SKM-1 treated with dmso at 0.1 percent for 144 hours (cell line): ENCODE results near the gene TTLL1.
"Not testable (repeated sequence)": the region's sequence is repeated elsewhere in the genome, so short reads cannot be mapped to it uniquely, and the experiment has no call there.

Experiments
- DNase-seq: peaks from one replicate; lab custom pipeline; 2025; ENCODE audit not compliant: unreplicated experiment; lab: John Stamatoyannopoulos, UW

Gene TTLL1

DNA sequence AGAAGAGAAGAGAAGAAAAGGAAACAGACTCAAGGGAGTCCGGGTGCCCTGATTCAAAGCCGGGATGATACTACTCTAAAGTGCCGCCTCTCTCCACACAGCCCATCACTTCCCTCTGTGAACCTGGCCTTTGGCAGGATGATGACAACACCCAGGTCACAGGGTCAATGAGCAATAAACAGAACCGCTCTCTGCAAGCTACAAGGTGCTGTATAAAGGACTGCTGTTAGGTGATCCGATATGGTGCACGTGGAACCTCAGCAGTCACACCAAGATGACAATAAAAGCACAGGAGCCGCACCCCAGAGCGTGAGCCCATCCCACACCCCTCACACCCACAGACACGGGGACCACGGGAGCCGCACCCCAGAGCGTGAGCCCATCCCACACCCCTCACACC is 10.7 kb downstream of the TTLL1 start:
- DNase-seq: no peak

DNA sequence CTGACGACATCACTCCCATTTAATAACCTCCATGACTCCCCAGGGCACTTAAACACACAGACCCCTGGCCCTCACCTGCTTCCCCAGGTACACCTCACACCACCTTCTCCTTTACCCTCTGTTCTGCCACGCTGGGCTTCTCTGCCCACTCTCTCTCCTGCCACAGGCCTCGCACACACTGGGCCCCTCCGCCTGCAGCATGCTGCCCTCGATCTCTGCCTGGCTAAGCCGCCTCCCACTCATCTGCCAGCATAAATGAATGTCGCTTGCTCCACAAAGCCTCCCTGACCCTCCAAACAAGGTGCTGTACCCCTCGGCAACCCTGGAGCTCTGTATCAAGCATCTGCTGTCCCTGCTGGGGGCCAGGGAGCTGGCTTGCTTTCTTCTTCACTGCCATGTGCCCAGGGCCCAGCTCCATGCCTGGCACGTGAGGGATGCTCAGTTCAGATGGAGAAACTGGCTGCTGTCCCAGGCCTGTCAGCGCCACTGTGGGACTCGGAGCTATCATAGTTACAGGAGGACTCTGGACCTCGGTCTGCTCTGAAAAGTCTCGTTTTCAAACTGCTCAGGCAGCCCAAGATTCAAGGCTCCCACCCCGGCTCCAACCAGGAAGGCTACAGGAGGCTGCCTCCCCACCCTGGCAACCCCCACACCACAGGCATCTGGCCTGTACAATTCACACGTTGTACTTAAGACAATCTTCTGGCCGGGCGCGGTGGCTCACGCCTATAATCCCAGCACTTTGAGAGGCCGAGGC is 11.9 kb downstream of the TTLL1 start:
- no peak for DNase-seq

DNA sequence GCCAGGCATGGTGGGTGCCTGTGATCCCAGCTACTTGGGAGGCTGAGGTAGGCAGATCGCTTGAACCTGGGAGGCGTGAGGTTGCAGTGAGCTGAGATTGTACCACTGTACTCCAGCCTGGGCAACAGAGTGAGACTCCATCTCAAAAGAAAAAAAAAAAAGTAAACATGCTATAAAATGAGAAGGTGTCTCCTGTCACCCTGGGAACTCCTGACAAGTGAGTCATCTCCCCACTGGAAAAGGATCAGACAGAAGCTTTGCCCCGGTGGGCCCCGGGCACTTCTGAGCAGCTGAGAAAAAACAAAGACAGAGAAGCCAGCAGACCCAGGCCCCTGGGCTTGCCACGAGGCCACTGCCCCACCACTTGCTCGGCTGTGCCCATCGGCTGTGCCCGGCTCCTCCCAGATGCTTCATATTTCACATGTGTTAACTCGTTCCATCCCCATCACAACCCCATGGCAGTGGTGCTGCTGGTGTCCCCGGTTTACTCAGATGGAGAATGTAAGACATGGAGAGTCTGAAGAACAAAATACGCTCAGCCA is 22.3 kb downstream of the TTLL1 start:
- DNase-seq: no peak

DNA sequence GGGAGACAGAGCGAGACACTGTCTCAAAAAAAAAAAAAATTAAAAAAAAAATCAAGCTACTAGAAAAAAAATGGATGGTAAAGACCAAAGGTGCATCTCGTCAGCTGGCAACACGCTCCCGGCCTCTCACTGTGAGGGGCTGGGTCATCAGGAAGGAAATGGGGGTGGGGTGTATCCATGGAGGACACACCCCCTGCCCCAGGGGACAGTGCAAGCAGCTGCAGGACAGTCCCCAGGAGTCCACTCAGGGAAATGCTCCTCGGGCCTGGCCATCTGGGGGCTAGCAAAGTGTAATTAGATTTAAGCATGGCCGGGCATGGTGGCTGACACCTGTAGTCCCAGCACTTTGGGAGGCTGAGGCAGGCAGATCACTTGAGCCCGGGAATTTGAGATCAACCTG is 23.1 kb downstream of the TTLL1 start:
- no peak for DNase-seq

DNA sequence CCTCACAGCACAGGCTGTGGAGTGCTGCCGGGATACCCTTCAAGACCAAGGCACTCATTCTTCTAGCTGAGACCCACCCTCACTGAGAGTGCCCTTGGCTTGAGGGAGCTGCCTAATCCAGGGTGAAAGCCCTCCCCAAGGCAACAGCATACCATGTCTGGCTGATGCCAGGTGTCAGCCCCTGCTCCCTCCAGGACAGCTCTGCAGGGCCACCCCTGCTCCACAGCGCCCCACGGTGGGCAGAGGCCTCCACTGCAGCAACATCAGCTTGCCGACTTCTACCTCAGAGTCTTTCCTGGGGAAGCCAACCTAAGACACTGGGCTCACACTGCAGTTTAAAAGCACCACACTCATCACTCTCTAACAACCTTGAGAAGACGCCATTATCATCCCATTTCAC is 29.0 kb downstream of the TTLL1 start:
- DNase-seq: peak; percentile 22

DNA sequence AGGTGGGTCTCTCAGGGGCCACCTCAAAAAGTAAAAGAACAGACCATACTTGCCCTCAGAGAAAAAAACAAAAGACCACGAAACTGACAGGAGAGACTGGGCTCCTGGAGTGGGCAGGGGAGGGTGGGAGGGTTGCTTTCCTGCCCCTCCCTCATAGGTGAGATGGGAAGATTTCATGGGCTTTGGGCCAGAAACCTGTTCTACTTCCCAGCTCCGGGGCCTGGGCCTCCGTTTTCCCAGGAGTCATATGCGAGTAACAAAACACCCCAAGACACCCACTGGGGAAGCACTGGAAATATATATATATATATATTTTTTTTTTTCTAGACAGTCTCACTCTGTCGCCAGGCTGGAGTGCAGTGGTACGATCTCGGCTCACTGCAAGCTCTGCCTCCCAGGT is 31.6 kb downstream of the TTLL1 start:
- no peak for DNase-seq

DNA sequence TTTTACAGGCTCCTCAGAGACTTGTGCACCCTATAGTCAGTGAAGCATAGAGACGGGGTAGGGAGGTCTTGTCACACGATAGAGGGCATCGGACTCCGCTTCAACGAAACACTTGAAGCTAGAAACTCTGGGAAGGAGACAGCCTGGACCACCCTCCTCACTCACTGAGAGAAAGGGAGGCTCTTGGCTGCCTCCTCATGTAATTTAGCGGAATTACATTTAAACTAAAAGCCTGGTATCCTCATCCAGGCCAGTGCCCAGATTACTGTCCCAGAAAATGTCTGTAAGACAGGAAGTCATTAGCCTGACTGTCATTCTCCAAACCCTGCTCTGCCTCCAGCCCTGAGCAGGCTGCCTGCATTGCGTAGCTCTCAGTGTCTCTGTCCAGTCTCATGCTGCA is 36.0 kb downstream of the TTLL1 start:
- no peak for DNase-seq

DNA sequence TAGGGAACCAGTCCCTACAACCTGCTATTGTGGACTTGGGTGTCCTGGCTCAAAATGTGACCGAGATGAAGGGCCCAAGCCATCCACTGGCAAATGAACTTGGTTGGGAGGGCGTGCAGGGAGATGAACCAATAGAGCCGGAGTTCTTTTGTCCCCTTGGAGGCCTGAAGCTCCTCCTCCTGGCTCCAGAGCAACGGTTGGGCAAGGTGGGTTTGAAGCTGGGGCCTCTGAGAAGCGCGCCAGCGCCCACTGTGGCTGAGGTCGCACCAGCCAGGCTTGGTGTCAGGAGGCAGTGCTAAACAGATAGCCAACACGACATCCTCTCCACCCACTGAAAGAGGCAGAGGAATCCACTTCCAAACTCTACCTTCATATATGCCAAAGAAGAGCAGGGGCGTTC is 38.2 kb downstream of the TTLL1 start:
- no peak for DNase-seq

DNA sequence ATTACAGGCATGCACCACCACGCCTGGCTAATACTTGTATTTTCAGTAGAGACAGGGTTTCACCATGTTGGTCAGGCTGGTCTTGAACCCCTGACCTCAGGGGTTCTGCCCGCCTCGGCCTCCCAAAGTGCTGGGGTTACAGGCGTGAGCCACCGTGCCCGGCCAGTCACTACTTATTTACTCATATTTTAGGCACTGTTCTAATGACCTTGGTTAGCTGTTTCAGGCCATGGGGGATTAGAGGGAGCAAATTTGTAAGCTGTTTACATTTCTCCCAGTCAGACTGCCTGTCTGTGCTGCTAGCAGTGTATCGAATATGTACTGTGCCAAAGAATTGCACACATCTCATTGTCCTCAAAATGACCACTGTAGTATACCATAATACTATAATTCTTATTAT is 41.6 kb downstream of the TTLL1 start:
- DNase-seq: no peak

DNA sequence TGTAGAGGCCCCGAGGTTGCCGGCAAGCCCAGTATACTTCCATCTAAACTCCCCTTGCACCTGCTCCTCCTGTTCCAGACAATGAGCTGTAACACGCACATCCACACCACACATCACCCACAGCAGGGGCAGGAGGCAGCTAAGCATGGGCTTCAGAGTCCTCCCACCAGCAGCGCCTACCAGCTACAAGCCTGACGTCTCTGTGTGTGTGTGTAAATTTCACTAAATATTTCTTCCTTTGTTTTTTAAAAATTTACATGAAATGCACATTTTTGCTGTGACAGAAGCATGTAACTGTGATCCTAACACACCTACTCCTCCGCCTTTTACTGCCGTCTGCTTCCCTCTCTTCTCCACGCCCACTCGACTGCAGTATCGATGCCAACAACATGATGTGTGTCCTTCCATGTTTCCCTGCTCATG is 44.9 kb downstream of the TTLL1 start:
- no peak for DNase-seq

DNA sequence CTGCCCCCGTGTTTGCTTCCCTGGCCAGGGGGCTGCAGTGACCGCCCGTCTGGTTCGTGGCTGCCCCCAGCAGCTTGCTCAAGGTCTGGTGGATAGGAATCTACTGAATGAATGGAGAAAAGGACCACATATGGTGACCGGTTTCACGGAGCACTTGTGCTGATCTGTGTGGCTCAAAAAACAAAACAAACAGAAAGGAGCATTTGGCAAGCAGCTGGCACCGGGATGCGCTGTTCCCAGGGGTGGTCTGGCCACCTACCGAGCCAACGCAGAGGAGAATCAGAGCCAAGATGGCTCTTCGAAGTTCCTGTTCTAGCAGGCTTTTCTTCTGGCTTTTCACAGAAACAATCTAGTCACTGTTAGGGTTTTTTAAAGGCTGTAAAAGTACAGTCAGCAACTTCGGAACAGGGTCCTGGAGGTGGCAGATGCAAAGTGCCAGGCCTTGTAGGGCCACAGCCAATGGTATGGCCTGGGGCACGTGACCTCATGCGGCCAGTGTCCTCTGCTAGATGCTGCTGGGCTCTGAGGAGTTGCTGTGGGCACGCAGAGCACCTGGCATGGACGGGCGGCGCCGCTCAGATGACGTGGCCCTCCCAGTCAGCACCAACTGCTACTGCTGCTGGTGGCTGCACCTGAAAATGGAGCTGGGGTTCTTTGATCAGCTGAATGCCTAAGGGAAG is 47.0 kb downstream of the TTLL1 start:
- DNase-seq: no peak

DNA sequence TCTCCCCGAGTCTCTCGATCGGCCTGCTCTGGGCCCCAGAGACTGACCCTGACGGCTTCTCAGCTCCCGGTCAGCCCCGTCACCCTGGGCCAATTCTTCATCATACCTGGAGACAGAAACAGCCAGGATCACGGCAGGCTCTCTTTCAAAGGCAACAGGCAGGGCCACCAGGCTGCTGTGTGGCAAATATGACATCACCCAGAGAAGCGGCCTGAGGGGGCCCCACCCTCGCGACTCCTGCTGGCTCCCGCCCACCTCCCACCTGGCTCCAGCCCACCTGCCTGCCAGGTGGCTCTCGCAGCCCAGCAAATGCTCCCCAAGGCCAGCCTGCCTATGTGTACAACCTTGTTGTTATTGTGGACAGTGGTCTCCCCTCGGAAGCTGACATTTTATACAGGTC is 49.4 kb downstream of the TTLL1 start:
- no peak for DNase-seq

DNA sequence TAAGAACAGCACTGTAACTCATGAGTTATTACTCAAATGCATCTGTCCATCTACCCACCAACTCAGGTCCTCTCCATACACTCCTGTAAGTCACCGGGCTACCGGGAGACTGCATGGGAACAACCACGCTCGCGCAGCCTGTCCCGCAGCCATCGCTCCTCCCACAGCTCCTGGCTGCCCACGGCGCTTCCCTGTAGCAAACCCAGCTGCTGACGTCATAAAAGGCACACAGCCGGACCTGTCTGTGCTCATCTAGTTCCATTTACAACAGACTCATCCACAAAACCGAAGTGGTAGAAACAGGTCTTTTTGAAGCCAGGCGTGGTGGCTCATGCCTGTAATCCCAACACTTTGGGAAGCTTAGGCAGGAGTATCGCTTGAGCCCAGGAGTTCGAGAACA is 50.9 kb downstream of the TTLL1 start:
- no peak for DNase-seq

DNA sequence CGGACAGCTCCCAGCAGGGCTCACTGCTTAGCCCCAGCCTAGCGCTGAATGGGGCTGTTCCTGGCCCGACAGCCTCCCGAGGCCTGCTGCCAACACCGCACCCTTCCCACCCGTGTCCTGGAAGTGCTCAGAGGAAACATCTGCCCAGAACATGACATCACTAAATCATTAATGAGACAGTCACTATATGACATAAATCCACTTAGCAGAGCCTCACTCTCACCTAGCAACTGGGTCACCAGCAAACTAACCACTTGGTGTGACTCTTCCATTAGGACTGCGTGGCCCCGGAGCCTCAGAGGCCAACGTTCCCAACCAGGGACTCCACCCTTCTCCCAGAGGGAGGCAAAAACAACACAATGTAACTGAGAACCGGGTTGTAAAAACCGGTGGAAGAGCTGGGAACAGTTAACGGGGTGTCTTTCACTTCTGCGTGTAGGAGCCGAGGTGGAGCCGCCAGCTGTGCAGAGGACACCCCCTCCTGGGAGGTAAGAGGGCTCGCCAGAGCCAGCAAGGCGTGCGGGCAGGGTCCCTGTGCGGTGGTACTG is 52.8 kb downstream of the TTLL1 start:
- DNase-seq: no peak

DNA sequence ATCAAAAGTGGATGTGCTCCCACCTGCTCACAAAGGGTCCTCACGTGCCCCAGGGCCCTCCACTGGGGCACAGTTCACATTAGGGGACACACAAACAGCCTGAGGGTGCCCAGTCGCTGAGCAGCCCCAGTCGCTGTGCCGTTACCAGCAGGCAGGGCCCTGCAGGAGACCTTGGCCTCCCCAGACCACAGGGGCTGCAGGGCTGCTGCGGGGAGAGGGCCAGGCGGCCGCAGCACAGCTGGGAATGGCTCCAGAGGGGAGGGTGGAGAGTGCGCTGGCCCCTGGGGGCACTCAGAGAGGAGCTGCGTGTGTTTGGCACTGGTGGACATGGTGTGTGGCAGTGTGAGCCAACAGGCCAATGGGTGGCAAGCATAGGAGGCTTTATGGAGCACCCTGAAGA is 53.9 kb downstream of the TTLL1 start:
- no peak for DNase-seq

DNA sequence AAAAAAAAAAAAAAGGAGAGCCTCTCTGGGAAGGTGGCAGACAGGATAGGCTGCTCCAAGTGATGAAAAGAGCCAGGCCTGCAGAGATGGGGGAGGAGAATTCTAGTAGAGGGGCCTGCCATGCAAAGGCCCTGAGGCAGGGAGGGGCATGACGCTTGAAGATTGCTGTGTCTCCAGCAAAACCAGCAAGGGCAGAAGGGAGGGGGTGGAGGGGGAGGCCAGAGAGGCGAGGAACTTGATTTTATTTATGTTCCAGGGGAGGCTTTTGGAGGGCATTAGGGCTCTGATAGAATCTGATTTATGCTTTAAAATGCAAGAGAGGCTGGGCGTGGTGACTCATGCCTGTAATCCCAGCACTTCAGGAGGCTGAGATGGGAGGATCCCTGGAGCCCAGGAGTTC is 57.6 kb downstream of the TTLL1 start:
- DNase-seq: no peak

DNA sequence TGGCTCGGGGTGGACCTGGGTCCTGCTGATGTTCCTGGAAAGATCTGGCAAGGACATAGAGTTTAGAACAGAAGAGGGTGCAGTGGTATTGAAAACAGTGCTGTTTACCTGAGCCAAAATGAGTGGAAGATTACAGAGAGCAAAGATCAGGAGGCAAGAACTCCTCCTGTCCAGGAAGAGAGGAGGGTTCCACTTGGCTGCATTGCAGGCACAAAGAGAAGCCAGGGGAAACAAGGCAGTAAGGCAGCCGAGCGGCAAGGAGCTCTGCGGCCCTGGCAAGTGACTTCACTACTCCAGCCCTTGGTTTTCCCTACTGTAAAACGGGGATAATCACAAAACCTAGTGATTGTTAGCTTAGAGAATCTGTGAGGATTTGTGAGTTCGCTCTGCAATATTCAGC is 70.6 kb downstream of the TTLL1 start:
- no peak for DNase-seq

DNA sequence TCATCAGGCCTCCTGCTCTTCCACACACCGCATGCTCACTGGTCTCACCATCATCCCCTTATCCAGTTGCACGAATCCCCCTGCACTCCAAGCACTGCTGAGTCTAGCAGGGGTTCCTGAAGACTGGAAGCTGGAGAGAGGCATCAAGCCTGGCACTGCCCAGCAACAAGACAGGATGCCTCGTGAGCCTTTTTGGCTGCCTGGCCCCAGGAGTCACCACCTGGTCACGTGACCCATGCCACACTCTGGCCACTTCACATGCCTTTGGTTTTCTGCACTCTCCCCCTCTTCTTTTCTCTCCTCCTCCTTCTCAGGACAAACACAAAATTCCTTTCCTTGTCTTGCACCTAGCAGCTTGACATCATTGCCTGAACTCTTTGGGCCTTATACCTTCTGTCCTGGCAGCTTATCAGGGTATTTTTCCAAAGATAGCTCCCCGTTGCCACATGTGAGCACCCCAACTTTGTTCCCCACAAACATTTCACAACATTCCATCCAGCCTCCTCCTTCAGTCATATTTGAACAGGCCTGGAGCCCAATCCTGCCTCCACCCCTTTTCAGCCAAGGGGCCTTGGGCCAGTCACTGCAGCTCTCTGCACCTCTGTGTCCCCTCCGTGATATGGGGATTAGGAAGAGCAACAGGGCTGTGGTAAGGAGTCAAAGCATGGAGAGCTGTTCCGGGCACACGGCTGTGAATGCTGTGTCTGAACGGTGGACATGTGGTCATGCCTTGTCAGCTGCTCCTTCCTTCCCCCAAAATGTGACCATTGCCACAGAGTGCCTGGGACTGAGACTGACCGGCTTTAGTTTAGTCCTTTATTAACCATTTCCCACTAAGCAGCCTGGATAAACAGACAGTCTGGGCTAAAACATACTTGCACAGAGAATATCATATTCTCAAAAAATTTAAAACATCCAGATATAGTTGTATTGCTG is 71.4 kb downstream of the TTLL1 start:
- no peak for DNase-seq

DNA sequence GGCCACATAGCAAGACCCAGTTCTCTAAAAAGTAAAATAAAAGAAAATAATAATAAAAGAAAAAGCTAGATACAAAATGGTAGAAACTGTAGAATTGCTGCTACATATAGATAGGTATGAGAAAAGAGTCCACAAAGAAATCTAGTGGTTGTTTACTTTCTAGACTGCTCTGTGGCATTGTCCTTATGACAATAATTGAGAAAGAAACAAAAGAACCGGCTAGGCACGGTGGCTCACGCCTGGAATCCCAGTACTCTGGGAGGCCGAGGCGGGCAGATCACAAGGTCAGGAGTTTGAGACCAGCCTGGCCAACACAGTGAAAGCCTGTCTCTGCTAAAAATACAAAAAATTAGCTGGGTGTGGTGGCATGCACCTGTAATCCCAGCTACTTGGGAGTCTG is 73.0 kb downstream of the TTLL1 start:
- DNase-seq: not testable (repeated sequence)

DNA sequence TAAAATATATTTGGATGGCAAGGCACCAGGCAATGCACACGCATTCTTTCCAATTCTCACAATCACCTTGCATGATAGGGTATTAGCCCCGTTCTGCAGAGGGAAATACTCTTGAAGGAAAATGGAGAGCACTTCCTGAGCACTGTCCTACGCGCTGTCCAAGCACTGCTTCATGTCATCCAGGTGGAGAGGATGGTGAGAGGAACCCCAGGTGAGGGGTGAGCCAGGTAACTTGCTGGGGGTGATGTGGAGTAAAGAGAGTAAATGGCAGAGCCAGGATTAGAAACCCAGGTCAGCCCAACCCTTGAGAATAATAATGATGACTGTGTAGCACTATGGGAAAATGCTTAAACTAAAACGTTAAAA is 73.5 kb downstream of the TTLL1 start:
- no peak for DNase-seq
